GM10248 (cell line): ENCODE results near the gene NKD1.

Experiments
- CTCF ChIA-PET: fragments of 300-600 bp; sonication (Branson Sonifier 250); formaldehyde crosslinking; extraction: SDS; loops from one replicate; lab custom pipeline; 2021; ENCODE audit warnings: antibody characterized with exemption; lab: Yijun Ruan, JAX
- POLR2A ChIA-PET: fragments of 350-650 bp; sonication (Branson Sonifier 250); formaldehyde crosslinking; extraction: SDS; loops from one replicate; lab custom pipeline; 2020; ENCODE audit warnings: antibody characterized with exemption; lab: Yijun Ruan, JAX
- DNase-seq: peaks from one replicate; pipeline ENCODE4 v3.0.0; 2012; ENCODE audit errors: extremely low spot score
- CTCF ChIP-seq: IDR thresholded peaks from 2 replicates; pipeline ENCODE4 v1.5.1; 2012; ENCODE audit warnings: mild to moderate bottlenecking, low read depth; ENCODE audit errors: extremely low read depth, missing control alignments, control extremely low read depth

NKD1 gene

GRCh38 chr16:50697881-50698767, 149.9 kb downstream of the NKD1 start:
- ChIA-PET CTCF (interaction anchor here (0.8 to 3.9 kb wide), 10 partner anchors 11 to 371 kb away, joined by 3 to 22 read pairs (median 4); partner anchors contain the start of gene SNX20), POLR2A (interaction anchor here (0.6 kb wide), 1 partner anchor 43 kb away, joined by 5 read pairs; the partner anchor contains the start of gene CYLD)
- DNase-seq: peak; percentile 70
- TF ChIP-seq CTCF: no peak
